NCI-H510A treated with DMSO at 0.1 percent for 48 hours (cell line): ENCODE data around the gene HPN.
"Not testable (repeated sequence)": the region's sequence is repeated elsewhere in the genome, so short reads cannot be mapped to it uniquely, and the experiment has no call there.

Experiments used
- DNase-seq: peaks from one replicate; lab custom pipeline; 2025; lab: John Stamatoyannopoulos, UW

The HPN gene

DNA sequence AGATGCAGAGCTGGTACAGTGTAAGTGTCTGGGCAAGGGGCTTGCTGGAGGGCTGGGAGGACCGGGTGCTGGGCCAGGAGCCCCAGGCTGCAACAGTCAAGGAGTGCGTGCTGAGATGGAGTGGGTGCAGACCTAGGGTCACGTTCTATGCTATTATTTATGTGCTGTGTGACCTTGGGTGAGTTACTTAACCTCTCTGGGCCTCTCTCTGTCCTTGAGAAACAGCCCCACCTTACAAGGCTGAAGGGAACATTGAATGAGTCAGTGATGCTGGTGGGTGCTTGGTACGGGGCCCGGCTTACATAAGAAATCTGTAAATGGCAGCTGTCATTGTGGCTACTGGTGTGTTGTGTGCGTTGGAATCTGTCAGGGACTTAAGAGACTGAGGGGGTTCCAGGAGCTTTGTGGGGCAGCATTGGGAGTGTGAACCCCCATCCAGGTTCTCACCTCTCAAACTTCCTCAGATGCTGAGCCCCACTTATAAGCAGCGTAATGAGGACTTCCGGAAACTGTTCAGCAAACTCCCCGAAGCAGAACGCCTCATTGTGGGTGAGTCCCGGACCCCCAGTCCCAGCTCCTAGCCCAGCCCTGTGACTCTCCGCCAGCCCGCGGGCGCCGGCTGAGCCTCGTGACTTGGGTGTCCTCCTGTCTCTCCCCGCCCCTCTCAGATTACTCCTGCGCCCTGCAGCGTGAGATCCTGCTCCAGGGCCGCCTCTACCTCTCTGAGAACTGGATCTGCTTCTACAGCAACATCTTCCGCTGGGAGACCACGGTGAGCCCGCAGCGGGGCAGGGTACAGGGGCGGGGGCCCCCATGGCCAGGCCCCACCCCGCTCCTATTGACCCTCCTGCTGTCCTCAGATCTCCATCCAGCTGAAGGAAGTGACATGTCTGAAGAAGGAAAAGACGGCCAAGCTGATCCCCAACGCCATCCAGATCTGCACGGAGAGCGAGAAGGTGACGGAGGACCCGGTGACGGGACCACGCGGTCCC, 31.8 kb upstream of the HPN start:
- no peak for DNase-seq

DNA sequence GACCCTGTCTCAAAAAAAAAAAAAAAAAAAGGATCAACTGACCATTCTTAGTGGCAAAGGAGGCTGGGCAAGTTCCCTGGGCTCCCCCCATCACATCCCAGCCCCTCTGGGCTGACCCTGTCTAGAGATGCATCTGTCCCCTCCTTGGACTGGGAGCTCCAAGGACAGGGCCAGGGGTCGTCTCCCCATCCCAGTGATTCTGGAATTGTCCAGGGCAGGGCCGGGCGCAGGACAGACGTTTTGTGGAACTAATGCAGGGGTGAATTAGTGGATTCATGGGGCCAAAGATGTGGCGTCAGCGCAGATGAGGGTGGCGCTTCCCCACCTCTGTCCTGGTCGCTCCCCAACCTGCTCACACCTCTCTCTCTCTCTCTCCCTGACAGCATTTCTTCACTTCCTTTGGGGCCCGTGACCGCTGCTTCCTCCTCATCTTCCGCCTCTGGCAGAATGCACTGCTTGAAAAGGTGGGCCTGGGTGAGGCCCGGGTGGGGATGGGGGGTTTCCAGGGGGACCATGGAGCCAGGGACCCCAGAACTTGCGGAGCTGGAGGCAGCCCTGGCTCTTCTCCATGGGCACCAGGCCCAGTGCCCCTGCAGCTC, 30.3 kb upstream of the HPN start:
- no peak for DNase-seq

DNA sequence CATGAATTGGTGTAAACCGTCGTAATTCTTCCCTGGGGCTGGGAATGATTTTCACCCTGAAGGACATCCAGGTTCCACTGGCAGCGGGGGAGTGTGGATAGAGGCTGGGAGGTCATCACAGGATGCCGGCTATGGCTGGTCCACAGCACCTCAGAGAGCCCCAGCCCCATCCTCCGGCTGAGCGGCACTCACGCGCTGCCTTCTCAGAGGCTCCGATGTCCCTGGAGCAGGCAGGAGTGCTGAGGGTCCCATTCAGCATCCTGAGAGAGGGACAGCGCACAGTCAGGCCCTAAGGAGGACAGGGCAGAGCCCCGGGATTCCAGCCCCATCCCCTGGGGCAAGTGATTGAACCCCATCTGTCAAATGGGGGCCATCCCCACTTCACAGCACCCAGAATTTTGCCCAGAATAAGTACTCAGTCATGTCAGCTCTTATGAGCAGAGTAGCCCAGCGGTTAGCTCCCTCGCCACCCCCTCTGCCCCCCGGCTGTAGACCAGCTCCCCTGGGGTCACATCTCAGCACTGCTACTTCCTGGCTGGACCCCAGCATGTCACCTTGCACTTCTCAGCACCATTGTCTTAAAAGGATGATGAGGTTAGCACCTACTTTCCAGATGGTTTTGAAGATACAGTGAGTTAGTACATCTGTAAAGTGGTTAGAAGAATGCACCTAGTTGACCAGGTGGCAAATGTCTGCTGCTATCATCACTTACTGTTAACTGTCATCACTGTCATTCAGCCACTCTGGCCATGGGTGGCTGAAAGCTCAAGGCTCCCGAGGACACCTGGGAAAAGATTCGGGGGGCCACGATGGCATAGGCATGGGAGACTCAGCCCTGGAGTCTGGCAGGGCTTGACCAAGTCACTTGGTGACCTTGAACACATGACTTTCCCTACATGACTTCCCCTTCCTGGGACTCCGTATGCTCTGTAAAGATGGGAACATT, 29.5 kb upstream of the HPN start:
- no peak for DNase-seq

DNA sequence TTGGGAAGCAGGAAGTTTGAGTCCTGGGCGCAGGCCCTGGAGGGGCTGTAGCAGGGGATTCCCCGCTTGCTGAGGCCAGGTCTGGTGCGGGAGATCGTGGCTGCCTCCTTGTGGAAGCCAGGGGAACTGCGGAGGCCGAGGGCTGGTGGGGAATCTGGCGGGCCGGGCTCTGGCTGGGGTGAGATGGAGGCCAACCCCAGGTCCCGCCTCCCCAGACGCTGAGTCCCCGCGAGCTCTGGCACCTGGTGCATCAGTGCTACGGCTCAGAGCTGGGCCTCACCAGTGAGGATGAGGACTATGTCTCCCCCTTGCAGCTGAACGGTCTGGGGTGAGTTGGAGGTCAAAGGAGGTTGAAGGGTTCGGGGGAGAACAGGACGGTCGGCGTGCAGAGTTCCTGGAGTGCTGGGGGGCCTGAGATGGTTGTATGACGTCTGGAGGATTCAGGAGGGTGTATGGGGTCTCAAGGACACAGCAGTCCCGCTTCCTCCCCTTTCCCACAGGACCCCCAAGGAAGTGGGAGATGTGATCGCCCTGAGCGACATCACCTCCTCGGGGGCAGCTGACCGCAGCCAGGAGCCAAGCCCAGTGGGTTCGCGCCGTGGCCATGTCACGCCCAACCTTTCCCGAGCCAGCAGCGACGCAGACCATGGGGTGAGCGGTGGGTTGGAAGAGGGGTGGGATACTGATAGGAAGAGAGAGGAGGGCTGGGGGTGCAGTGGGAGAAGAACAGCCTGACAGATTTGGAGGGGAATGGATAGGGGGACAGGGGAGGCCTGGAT, 28.3 kb upstream of the HPN start:
- DNase-seq: no peak

DNA sequence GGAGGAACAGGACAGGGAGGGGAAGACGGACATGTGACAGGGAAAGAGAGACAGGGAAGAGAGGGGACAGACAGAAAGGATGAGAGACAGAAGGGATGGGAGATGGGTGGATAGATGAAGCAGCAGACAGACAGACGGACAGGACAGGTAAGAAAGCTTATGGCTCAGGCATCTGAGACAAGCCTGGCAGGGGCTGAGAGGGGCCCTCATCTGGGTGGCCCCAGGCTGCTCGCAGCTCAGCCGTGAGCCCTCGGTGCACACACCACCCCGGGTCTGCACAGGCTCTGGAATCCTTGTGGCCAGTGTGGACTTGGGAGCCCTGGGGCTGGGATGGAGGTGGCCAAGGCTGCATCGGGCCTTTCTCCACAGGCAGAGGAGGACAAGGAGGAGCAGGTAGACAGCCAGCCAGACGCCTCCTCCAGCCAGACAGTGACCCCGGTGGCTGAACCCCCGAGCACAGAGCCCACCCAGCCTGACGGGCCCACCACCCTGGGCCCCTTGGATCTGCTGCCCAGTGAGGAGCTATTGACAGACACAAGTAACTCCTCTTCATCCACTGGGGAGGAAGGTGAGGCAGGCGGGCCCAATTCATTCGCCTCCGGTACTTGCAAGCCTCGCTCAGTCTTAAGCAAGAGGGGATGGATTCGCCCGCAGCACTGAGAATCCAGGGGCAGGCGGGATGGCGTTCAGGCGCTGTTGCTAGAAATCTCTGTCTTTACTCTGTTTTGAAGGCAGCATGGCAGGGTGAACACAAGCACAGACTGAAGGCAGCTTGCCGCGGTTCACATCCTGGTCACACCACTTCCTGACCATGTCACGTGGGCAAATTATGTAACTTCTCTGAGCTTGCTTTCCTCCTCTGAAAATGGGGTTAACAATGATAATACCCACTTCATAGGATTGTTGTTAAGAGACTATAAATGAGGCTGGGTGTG, 27.4 kb upstream of the HPN start:
- DNase-seq: no peak

DNA sequence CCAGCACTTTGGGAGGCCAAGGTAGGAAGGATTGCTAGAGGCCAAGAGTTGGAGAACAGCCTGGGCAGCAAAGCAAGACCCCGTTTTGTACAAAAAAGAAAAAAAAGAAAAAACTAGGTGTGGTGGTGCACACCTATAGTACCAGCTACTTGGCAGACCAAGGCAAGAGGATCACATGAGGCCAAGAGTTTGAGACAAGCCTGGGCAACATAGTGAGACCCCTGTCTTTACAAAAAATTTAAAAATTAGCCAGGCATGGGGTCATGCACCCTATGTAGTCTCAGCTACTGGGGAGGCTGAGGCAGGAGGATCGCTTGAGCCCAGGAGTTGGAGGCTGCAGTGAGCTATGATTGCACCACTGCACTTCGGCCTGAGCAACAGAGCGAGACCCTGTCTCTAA, 26.7 kb upstream of the HPN start:
- not testable (repeated sequence) for DNase-seq

DNA sequence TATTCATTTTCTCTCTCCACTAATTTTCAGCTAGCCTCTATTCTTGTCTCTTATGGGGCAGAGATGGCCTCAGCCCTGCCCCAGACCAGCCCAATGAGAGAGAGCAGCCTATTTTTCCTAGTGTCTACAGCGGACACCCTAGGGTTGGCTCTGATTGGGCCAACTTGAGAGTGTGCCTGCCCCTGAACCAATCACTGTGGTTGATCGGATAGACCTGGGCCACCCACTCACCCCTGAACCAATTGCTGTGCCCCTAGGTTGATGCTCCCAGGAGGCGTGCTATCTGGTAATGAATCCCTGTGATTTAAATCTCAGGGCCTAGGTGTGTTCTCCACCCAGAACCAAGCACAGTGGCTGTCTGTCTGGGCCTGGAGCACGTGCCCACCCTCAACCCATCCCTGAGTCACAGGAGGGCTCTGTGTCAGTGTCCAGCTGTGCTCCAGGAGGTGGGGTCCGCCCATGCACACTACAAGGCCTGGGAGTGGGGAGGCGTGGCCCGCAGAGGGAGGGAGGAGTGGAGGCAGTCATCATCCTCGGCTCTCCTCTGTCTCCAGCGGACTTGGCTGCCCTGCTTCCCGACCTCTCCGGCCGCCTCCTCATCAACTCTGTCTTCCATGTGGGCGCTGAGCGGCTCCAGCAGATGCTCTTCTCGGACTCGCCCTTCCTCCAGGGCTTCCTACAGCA, 26.1 kb upstream of the HPN start:
- no peak for DNase-seq

DNA sequence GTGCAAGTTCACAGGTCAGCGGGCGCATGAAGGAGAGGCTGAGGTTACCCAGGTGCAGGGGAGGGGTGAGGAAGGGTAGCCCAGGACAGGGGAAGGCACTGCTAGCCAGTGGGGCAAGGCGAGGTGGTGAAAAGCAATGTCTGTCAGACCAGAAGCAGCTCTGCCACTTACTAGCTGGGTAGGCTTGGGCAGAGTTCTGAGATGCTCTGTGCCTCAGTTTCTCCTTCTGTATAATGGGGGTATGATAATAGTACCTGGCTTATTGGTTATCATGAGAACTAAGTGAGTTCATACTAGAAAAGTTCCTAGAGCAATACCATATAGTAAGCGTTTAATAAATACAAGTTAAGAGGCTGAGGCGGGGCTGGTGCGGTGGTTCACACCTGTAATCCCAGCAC, 25.6 kb upstream of the HPN start:
- no peak for DNase-seq

DNA sequence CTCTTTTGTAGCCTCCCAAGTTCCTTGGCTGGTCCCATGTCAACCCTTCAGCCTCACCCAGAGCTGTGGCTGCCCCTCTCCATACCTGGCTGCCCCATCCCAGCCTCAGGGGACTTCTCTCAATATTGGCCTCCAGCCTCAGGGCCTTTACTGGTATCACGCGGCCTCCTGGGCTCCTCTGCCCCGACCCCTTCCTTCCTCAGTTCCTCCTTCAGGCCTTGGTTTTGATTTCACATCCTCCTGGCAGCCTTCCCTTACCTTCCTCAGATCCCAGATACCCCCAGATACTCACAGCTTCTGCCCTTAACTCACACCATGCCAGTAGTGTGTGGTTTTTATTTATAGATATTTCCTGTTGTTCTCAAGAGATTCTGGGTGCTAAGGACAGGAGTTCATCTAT, 24.0 kb upstream of the HPN start:
- DNase-seq: no peak

DNA sequence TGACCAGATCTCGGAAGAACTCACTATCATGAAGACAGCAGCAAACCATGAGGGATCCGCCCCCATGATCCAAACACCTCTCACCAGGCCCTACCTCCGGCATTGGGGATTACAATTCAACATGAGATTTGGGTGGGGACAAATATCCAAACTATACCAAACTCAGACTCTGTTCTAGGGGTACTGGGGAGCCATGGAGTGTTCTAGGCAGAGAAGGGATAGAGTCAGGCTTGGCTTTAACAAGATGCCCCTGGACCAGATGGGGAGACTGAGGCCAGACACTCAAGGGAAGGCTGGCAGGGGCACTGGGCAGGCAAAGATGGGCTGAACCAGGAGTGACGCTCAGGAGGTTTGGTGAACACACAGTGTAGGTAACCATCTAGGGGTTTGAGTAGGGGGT, 23.1 kb upstream of the HPN start:
- DNase-seq: no peak

DNA sequence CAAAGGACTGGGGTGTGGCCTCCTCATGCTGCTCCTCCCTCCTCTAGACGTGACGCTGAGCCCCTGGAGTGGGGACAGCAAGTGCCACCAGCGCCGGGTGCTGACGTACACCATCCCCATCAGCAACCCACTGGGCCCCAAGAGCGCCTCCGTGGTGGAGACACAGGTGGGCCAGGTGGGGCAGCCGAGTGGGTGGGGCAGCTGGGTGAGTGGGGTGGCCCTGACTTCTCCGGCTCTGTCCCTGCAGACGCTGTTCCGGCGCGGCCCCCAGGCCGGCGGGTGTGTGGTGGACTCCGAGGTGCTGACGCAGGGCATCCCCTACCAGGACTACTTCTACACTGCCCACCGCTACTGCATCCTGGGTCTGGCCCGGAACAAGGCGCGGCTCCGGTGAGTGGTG, 22.4 kb upstream of the HPN start:
- no peak for DNase-seq

DNA sequence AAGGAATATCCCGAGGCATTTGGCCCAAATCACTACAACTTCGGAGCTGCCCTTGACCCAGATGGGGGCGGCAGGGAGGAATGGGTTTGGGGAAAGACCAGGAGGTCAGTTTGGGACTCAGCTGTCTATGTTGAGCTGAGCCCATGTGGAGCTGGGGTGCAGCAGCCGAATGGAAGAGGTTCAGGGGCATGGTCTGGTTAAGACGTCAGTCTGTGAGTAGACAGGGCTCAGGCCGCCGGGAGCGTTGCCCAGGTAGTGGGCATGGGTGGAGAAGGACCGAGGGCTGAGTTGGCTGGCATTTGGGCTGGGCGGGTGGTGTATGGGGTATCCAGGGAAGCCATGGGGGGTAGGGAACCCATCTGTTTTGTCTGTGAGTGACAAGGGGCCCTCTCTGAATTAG, 20.5 kb upstream of the HPN start:
- no peak for DNase-seq

DNA sequence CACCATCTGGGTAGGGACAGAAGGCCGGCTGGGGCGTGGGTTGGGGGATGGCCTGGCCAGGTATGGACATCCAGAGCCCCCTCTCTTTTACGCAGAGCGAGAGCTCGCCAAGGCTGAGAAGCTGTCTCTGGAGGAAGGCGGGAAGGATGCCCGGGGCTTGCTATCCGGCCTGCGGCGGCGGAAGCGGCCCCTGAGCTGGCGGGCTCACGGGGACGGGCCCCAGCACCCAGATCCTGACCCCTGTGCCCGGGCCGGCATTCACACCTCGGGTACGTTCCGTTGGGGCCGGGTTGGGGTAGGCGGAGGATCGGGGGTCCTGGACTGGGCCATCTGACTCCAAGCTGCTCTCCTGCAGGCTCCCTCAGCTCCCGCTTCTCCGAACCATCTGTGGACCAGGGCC, 19.9 kb upstream of the HPN start:
- DNase-seq: no peak

DNA sequence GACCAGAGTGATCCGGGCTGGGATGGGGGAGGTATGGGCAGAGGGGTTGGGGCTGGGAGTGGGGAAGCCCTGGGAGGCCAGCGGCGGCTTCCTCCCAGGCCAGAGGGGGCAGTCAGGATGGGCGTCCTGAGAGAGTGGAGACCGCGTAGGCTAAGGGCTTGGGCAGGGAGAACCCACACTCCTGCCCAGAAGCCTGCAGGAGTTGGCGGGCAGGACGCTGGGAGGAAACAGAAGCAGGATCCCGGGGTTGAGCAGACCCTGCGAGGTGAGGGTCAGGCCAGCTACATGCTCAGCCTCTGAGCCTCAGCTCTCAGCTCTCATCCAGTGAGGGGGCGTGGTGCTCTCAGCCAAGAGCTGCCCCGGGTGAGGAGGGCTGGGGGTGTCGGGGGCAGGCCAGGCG, 19.1 kb upstream of the HPN start:
- DNase-seq: no peak

DNA sequence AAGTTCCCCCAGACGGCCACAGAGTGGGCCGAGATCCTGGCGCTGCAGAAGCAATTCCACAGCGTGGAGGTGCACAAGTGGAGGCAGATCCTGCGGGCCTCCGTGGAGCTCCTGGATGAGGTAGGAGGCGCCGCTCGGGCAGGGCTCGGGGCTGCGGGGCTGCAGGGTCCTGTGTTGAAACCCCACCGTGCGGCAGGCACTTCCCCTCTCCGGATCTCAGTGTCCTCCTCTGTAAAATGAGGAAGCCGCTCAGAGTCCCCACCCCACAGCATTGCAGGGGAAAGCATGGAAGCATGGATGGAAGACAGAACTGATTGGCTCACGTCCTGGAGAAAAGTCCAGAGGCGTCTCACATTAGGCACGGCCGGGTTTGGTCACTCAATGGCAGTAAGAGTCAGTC, 18.1 kb upstream of the HPN start:
- no peak for DNase-seq

DNA sequence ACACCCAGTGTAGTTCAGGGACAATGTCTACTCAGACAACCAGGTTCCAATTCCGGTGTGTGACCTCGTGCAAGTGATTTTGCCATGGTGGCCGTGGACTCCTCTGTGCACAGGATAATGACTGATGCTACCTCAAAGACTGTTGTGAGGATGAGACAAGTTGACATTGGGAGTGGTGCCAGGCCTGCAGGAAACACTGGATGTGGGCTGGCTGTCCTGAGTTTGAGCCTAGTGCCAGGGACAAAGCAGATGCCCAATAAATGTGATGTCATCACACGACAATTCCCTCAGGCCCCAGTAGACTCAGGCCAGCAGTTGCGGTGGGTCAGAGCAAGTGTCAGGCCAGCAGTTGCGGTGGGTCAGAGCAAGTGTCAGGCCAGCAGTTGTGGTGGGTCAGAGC, 17.4 kb upstream of the HPN start:
- no peak for DNase-seq

DNA sequence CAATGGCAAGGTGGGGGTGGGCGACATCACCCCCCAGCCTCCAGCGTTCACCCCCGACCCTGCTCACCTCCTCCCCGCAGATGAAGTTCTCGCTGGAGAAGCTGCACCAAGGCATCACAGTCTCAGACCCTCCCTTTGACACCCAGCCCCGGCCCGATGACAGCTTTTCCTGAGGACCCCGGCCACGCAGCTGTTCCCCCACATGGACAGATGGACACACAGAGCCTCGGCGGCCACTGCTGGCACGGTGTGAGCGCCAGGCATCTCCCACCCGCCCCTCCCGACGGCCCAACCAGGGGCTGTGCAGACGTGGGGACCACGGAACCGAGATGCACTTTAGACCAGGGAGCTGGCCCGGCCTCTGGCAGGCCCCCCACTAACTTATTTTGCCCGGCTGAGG, 15.6 kb upstream of the HPN start:
- DNase-seq: no peak

DNA sequence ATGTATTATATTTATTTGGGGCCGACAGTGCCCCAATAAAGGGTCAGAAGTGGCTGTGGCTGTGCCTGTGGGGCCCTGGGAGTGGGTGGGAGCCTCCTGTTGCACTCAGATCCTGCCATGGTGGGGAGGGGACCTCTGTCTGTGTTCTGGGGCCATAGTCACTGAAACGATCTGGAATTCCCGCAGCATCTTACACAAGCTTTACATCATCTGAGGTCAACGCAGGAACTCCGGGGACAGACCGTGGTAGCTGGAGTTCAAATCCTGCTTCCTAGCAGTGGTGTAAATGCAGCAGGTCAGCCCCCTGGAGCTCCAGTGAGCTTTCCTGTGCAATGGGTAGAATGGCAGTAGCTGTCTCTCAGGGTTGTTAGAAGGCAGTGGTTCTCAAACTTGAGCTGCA, 15.1 kb upstream of the HPN start:
- no peak for DNase-seq

DNA sequence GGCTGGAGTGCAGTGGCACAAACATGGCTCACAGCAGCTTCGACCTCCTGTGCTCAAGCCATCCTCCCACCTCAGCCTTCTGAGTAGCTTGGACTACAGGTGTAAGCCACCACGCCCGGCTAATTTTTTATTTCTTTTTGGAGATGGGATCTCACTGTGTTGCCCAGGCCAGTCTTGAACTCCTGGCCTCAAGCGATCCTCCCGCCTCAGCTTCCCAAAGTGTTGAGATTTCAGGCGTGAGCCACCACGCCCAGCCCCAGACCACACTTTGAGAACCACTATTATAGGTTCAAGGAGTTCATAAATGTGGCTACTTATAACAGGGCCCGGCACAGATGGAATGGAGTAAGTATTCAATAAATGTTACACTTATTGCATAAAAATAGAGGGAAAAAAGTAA, 14.5 kb upstream of the HPN start:
- no peak for DNase-seq
